Bronchial epithelial cell (primary cell): ENCODE results near the gene CLDND1. TPM values are rescaled to one million over a fixed set of nuclear protein-coding genes. Genes with fewer than 3 reads are reported as not detected.

Experiments used
- DNase-seq: peaks from one replicate; pipeline ENCODE4 v3.0.0-alpha.2; 2010; ENCODE audit warnings: low read depth
- FAIRE-seq: peaks from 2 replicates; lab custom pipeline; 2011; peaks lifted over from hg19 to GRCh38; lab: Jason Lieb, UNC
- H3K27me3 ChIP-seq: 2 replicates; pipeline ENCODE4 v1.5.1; 2011; ENCODE audit warnings: low read length; ENCODE audit not compliant: control insufficient read depth, insufficient read depth
- H3K36me3 ChIP-seq: 2 replicates; pipeline ENCODE4 v1.5.1; 2011; ENCODE audit warnings: low read length; ENCODE audit not compliant: control insufficient read depth, insufficient read depth
- H3K4me3 ChIP-seq: 2 replicates; pipeline ENCODE4 v1.5.1; 2011; ENCODE audit warnings: mild to moderate bottlenecking, low read depth, low read length, control low read depth
- total RNA-seq: library from RNA; depleted of rRNA; stranded (reverse); fragments of >200 nt; gene quantifications from 2 replicates; pipeline ENCODE4 v1.2.1, GENCODE V29; 2014
- TF ChIP-seq, protein P1 (sequence below): IDR thresholded peaks from 2 replicates; pipeline ENCODE4 v1.5.1; 2011; ENCODE audit warnings: mild to moderate bottlenecking, moderate library complexity, low read length, control low read depth, inconsistent platforms; ENCODE audit not compliant: insufficient read depth, severe bottlenecking

CLDND1 gene
- total RNA-seq, 1 donor from 2014 or later, result 216 TPM

- Histone ChIP-seq H3K27me3 (no peaks in the 10 kb centered on the region), H3K36me3 (no peaks in the 10 kb centered on the region), H3K4me3 (no peak overlapping the region)
- FAIRE-seq (no peak), DNase-seq (no peak)
- TF ChIP-seq, protein P1, sequence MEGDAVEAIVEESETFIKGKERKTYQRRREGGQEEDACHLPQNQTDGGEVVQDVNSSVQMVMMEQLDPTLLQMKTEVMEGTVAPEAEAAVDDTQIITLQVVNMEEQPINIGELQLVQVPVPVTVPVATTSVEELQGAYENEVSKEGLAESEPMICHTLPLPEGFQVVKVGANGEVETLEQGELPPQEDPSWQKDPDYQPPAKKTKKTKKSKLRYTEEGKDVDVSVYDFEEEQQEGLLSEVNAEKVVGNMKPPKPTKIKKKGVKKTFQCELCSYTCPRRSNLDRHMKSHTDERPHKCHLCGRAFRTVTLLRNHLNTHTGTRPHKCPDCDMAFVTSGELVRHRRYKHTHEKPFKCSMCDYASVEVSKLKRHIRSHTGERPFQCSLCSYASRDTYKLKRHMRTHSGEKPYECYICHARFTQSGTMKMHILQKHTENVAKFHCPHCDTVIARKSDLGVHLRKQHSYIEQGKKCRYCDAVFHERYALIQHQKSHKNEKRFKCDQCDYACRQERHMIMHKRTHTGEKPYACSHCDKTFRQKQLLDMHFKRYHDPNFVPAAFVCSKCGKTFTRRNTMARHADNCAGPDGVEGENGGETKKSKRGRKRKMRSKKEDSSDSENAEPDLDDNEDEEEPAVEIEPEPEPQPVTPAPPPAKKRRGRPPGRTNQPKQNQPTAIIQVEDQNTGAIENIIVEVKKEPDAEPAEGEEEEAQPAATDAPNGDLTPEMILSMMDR, result no peak
Measured at GRCh38 chr3:98553753-98554152, 31.1 kb upstream of the CLDND1 start.

DNA sequence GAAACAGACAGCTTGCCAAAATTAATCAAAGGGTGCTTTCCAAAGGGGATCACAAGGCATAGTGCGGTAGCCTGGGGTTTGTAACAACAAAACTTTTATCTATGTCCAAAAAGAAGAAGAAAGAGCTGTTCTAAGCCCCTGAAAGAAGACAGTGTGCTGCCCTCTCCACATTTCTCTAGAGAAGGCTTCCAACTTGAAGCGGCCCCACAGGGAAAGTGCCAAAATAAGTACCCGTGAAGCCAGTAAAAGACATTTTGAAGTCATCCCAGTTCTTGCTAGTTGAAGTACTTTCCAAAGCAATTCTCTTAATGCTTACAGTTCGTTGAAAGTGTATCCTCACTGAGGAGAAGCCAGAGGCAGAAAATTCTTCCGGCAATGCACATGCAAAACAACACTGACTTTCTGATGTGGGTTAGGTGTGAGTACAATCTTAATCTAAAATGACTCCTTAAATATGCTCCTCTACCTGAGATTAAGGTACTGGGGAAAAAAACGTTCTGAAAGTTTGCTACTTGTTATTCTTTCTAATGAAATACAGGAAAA, 30.4 kb upstream of the CLDND1 start:
- TF ChIP-seq, protein P1, result no peak
- no peak for DNase-seq
- no peak for FAIRE-seq
- H3K36me3 ChIP-seq, result no peaks in the 10 kb centered on the region
- no peaks in the 10 kb centered on the region for H3K27me3 ChIP-seq
- no peak overlapping the region for H3K4me3 ChIP-seq

DNA sequence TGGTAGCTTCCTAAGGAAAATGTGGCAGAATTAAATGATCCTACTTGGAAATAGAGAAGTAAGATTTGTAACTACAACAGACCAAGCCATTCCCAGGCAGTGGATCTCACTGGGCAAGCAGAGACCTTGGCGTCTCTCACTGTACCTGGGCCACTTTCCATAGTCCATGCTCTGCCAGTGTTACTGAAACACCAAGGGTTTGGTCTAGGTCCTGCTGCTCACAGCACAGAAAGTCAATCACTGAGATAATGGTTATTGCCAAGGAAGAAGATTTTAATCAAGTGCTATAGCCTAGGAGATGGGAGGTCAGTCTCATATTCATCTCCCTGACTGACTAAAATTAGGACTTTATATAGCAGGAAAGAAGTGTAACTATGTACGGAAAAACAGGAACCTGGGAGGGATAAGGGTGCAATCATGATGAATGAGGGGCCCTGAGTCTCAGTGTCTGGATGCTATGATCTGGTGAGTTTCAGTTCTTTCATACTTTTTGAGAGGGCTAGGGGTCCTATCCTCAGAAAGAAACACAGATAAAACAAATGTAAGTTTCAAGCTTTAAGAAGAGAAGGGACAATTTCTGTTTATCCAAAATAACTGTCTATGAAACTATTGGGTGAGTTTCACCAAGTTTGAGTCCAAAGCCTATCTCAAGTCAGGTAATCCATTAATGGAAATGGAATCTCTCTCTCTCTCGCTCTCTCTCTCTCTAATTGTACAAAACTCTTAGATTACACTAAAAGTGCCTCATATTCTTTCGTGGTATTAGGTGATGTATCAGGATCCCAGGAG, 29.7 kb upstream of the CLDND1 start:
- TF ChIP-seq, protein P1, result no peak
- DNase-seq (no peak), FAIRE-seq (no peak)
- Histone ChIP-seq H3K27me3 (no peaks in the 10 kb centered on the region), H3K4me3 (no peak overlapping the region), H3K36me3 (no peaks in the 10 kb centered on the region)

DNA sequence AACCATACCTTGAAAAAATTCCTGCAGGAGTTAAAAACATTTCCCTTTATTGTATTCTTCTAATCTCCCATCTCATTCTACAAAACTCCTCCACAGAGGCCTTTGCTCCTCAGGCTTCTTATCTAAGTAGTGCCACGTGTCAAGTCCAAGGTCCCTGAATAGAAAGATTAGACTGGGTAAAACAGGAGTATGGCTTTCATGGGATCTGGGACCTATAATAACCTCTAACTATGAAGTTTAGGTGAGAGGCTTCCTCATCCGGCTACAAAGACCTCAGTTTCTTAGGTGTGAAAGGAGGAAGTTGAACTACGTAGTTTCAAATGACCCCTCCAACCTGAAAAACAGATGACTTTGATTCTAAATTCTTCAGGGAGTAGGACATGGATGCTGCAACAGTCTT, 29.1 kb upstream of the CLDND1 start:
- TF ChIP-seq, protein P1, result no peak
- no peaks in the 10 kb centered on the region for H3K27me3 ChIP-seq
- no peaks in the 10 kb centered on the region for H3K36me3 ChIP-seq
- no peak overlapping the region for H3K4me3 ChIP-seq
- FAIRE-seq (no peak), DNase-seq (no peak)

DNA sequence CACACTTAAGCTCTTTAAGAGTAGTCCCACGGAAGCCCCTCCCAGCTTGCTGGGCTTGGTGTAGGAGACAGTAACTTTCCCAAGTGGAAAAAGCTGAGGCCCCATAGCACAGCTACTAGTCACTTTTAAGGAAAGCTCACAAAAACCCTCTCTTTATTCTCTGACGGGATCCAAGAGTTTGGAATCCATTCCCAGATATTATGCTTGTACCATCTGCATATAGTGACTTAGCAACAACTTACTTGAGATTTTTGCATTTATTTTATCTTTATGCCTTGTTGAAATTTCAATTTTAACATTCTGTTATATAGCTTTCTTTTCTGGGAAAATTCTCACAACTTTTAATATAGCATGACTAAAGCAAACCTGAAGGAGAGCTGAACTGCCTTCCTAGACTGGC, 28.5 kb upstream of the CLDND1 start:
- TF ChIP-seq, protein P1, result no peak
- FAIRE-seq (no peak), DNase-seq (no peak)
- Histone ChIP-seq H3K4me3 (no peak overlapping the region), H3K27me3 (no peaks in the 10 kb centered on the region), H3K36me3 (no peaks in the 10 kb centered on the region)
